Heart right ventricle (tissue), 16 donors: Measurements from ENCODE around the gene SCN5A. TPM values are rescaled to one million over a fixed set of nuclear protein-coding genes. Genes with fewer than 3 reads are reported as not detected.

Experiments
- ATAC-seq, 8 donors: fragments of 200-7000 bp; cut with Tn5 transposase; one replicate each; pipeline ENCODE4 v1.9.1; 2020; ENCODE audit warnings: mild to moderate bottlenecking in 8 of 8, moderate library complexity in 8 of 8, moderate number of reproducible peaks in 1 of 8
- DNase-seq, 2 donors: peaks; one replicate each; pipeline ENCODE4 v3.0.0-alpha.2; 2020
- H3K27ac ChIP-seq, 10 donors: fragments of 200-600 bp; sonication (generic) in 2 of 10; one replicate each; pipeline versions ENCODE4 v1.5.0 to v1.8.0; 2020 to 2022; ENCODE audit warnings: mild to moderate bottlenecking in 3 of 10
- H3K27me3 ChIP-seq, 7 donors: fragments of 200-600 bp; one replicate each; pipeline ENCODE4 v1.8.0; 2021 to 2022; ENCODE audit warnings: mild to moderate bottlenecking in 2 of 7
- H3K36me3 ChIP-seq, 9 donors: fragments of 200-600 bp; sonication (generic) in 1 of 9; one replicate each; pipeline versions ENCODE4 v1.5.0 to v1.8.0; 2020 to 2022; ENCODE audit warnings: mild to moderate bottlenecking in 2 of 9
- H3K4me1 ChIP-seq, 9 donors: fragments of 200-600 bp; sonication (generic) in 1 of 9; one replicate each; pipeline versions ENCODE4 v1.5.0 to v1.8.0; 2020 to 2022; ENCODE audit warnings: mild to moderate bottlenecking in 4 of 9
- H3K4me3 ChIP-seq, 10 donors: fragments of 200-600 bp; sonication (generic) in 2 of 10; one replicate each; pipeline versions ENCODE4 v1.5.0 to v1.8.0; 2020 to 2022; ENCODE audit warnings: mild to moderate bottlenecking in 7 of 10, moderate library complexity in 2 of 10
- H3K9me3 ChIP-seq, 11 donors: fragments of 200-600 bp in 10 of 11; sonication (generic) in 2 of 11; one replicate each; pipeline versions ENCODE4 v1.5.0 to v1.8.0; 2013 to 2022; ENCODE audit warnings: mild to moderate bottlenecking in 2 of 11, control low read depth in 1 of 11, moderate library complexity in 1 of 11
- CTCF ChIP-seq, 9 donors: fragments of 200-600 bp; sonication (generic) in 2 of 9; IDR thresholded peaks; one replicate each; pipeline versions ENCODE4 v1.5.0 to v1.8.0; 2021 to 2022; ENCODE audit warnings: antibody characterized with exemption in 9 of 9, mild to moderate bottlenecking in 5 of 9, moderate library complexity in 1 of 9
- WGBS, 2 donors: extraction: QIAGEN DNeasy Blood & Tissue Kit; methylation state at CpG; one replicate each; pipeline ENCODE4 v1.1.7; 2013; ENCODE audit warnings: inconsistent platforms in 1 of 2; 5-methylcytosine and 5-hydroxymethylcytosine counted together
- intact Hi-C, 10 donors: fragments of 100-400 bp; cut with DNase I; formaldehyde crosslinking; loops; one replicate each; pipeline versions ENCODE4 v1.11.1 to v1.14.2; 2022
- polyA plus RNA-seq, 2 donors: library from polyadenylated mRNA; stranded (reverse); fragments of 200-250 nt; gene quantifications; one replicate each; pipeline ENCODE4 v1.2.3, GENCODE V29; 2013
- total RNA-seq, 10 donors: library from RNA; stranded (reverse); fragmentation: NEBNext Ultra II Directional in 3 of 10; extraction: Animal tissue kit (Norgen Biotek cat#: 25700) in 3 of 10; gene quantifications; one replicate each; pipeline versions ENCODE4 v1.2.1 to v1.2.4, GENCODE V29; 2021 to 2023
- donor health status: Arrhythmogenic right ventricular cardiomyopathy.
- donor health status: ischemic (EF 13 %, LVEDD 7.1; RV severe dilation, severe dysfunction).
- donor health status: healthy with polysubstance abuse.
- donor health status: DM: no; HTN: yes; CAD: no.
- donor health status: DM: no; HTN: no; CAD: no.
- donor health status: ischemic (EF 25% LVEDD 6.9; RV normal size, moderate dysfunction).
- donor health status: ischemic (EF 25% LVEDD 5.7; RV mildly dilated, moderate dysfunction).
- donor health status: healthy.
- donor health status: DM: yes; HTN: yes; CAD: no.
- donor health status: Ischemic cardiomyopathy.
- donor health status: ischemic (EF 35%, LVEDD 5.7; RV mildly dilated, moderate dysfunction).
- donor health status: nonischemic (EF 11% LVEDD 7.7; RV severe dilation, severe dysfunction).
- donor health status: DM: yes; HTN: yes; CAD: no.
- donor health status: PGD.
- donor health status: ischemic (EF 29% LVEDD 5.4; RV normal size, mild dysfunction).
- donor health status: nonischemic (EF 23%, LVEDD 6.1; RV moderate dilation, normal function).

SCN5A gene
- total and polyA plus RNA-seq, 12 donors, result 29.9 to 254 (median 177) TPM

- DNase-seq (no peak), ATAC-seq (peak in 1 of 8 donors; percentile 15)
- Histone ChIP-seq H3K27me3 (peaks cover 0 to 26% (median 16%) of the 10 kb centered on the region in 7 donors), H3K27ac (peak overlapping the region in 8 of 10 donors; percentile 48 to 98 (median 92)), H3K4me1 (peaks cover 5 to 90% (median 47%) of the 10 kb centered on the region in 9 donors), H3K4me3 (peak overlapping the region in 1 of 10 donors; percentile 3), H3K9me3 (no peaks in the 10 kb centered on the region), H3K36me3 (no peaks in the 10 kb centered on the region)
- 67 to 72% methylated on average over 7 of the region's 7 CpGs for WGBS, 2 donors
- intact Hi-C loops, result no loop called here
- no peak for TF ChIP-seq CTCF (IDR thresholded peaks at IDR 0.05)
Measured at GRCh38 chr3:38644016-38644661, 5.3 kb downstream of the SCN5A start.

GRCh38 chr3:38643592-38643991 is 5.9 kb downstream of the SCN5A start:
- Histone ChIP-seq H3K4me1 (peaks cover 0 to 95% (median 48%) of the 10 kb centered on the region in 9 donors), H3K27me3 (peaks cover 0 to 20% (median 12%) of the 10 kb centered on the region in 7 donors), H3K36me3 (no peaks in the 10 kb centered on the region), H3K4me3 (no peak overlapping the region), H3K27ac (peak overlapping the region in 8 of 10 donors; percentile 48 to 98 (median 92)), H3K9me3 (no peaks in the 10 kb centered on the region)
- ATAC-seq (no peak), DNase-seq (no peak)
- WGBS, 2 donors, result 75 to 81% methylated on average over 5 of the region's 5 CpGs
- intact Hi-C loops, result no loop called here
- no peak for TF ChIP-seq CTCF (IDR thresholded peaks at IDR 0.05)

GRCh38 chr3:38643090-38643489 is 6.4 kb downstream of the SCN5A start:
- 82 to 85% methylated on average over 8 of the region's 8 CpGs for WGBS, 2 donors
- Histone ChIP-seq H3K36me3 (no peaks in the 10 kb centered on the region), H3K27ac (peak overlapping the region in 8 of 10 donors; percentile 48 to 98 (median 92)), H3K9me3 (no peaks in the 10 kb centered on the region), H3K4me3 (no peak overlapping the region), H3K27me3 (peaks cover 0 to 15% (median 9%) of the 10 kb centered on the region in 7 donors), H3K4me1 (peaks cover 0 to 99% (median 53%) of the 10 kb centered on the region in 9 donors)
- TF ChIP-seq CTCF (IDR thresholded peaks at IDR 0.05), result no peak
- ATAC-seq (no peak), DNase-seq (no peak)
- intact Hi-C loops, result no loop called here

- no peak overlapping the region for H3K4me3 ChIP-seq
- 64 to 70% methylated on average over 8 of the region's 8 CpGs for WGBS, 2 donors
Measured at GRCh38 chr3:38641461-38642110, 7.9 kb downstream of the SCN5A start.

More at GRCh38 chr3:38641461-38642110, 7.9 kb downstream of the SCN5A start:
- Histone ChIP-seq H3K27me3 (peaks cover 0 to 5% (median 0%) of the 10 kb centered on the region in 7 donors), H3K36me3 (no peaks in the 10 kb centered on the region), H3K27ac (peak overlapping the region in 6 of 10 donors; percentile 10 to 55 (median 38)), H3K9me3 (no peaks in the 10 kb centered on the region), H3K4me1 (peaks cover 0 to 99% (median 51%) of the 10 kb centered on the region in 9 donors)
- DNase-seq (no peak), ATAC-seq (no peak)
- intact Hi-C loops, result no loop called here
- no peak for TF ChIP-seq CTCF (IDR thresholded peaks at IDR 0.05)
